Ishikawa (cell line): ENCODE results near the gene EEF2K.
A peak's percentile ranks its signal among the peaks of the same experiment; 100 is the strongest.

Experiments used
- CEBPB ChIP-seq: IDR thresholded peaks from 2 replicates; pipeline ENCODE4 v1.6.1; 2012
- EP300 ChIP-seq: IDR thresholded peaks from 2 replicates; pipeline ENCODE4 v1.6.1; 2012; ENCODE audit warnings: borderline replicate concordance
- MAX ChIP-seq: IDR thresholded peaks from 2 replicates; pipeline ENCODE4 v1.6.1; 2012
- RAD21 ChIP-seq: IDR thresholded peaks from 2 replicates; pipeline ENCODE4 v1.6.1; 2012; ENCODE audit warnings: low read depth
- REST ChIP-seq: IDR thresholded peaks from 2 replicates; pipeline ENCODE4 v1.6.1; 2012; ENCODE audit warnings: low read depth, mild to moderate bottlenecking
- USF1 ChIP-seq: IDR thresholded peaks from 2 replicates; pipeline ENCODE4 v1.6.1; 2012

GRCh38 chr16:22255335-22255734 is 49.3 kb downstream of the EEF2K start:
- no peak for TF ChIP-seq MAX
- peak; percentile 65 for TF ChIP-seq USF1
- TF ChIP-seq CEBPB: no peak
- no peak for TF ChIP-seq EP300
- TF ChIP-seq RAD21: no peak
- TF ChIP-seq REST: no peak
